Central memory CD8-positive, alpha-beta T cell (primary cell): ENCODE results near the gene CENPT.

Source experiments
- ATAC-seq: fragments of 150-1000 bp; cut with Tn5 transposase; replicated peaks from 2 replicates; pipeline ENCODE4 v1.10.0; 2022; ENCODE audit warnings: mild to moderate bottlenecking, moderate FRiP score, moderate number of reproducible peaks; ENCODE audit not compliant: poor library complexity, severe bottlenecking; ENCODE audit errors: extremely low read depth
- DNase-seq, 2 donors: peaks; one replicate each; pipeline ENCODE4 v3.0.0; 2021; ENCODE audit warnings: low spot score in 2 of 2
- H3K27ac Mint-ChIP-seq: one replicate; pipeline ENCODE4 v1.8.0; 2022; ENCODE audit warnings: low read depth, mild to moderate bottlenecking, moderate library complexity, mixed read lengths
- H3K27me3 Mint-ChIP-seq: one replicate; pipeline ENCODE4 v1.8.0; 2022; ENCODE audit warnings: mixed read lengths
- H3K36me3 Mint-ChIP-seq: one replicate; pipeline ENCODE4 v1.8.0; 2022; ENCODE audit warnings: mild to moderate bottlenecking, moderate library complexity, mixed read lengths; ENCODE audit not compliant: insufficient read depth
- H3K4me1 Mint-ChIP-seq: one replicate; pipeline ENCODE4 v1.8.0; 2022; ENCODE audit warnings: mixed read lengths
- H3K4me3 Mint-ChIP-seq: one replicate; pipeline ENCODE4 v1.8.0; 2022; ENCODE audit warnings: mild to moderate bottlenecking, moderate library complexity, mixed read lengths
- H3K9me3 Mint-ChIP-seq: one replicate; pipeline ENCODE4 v1.8.0; 2022; ENCODE audit warnings: mixed read lengths

CENPT gene, protein sequence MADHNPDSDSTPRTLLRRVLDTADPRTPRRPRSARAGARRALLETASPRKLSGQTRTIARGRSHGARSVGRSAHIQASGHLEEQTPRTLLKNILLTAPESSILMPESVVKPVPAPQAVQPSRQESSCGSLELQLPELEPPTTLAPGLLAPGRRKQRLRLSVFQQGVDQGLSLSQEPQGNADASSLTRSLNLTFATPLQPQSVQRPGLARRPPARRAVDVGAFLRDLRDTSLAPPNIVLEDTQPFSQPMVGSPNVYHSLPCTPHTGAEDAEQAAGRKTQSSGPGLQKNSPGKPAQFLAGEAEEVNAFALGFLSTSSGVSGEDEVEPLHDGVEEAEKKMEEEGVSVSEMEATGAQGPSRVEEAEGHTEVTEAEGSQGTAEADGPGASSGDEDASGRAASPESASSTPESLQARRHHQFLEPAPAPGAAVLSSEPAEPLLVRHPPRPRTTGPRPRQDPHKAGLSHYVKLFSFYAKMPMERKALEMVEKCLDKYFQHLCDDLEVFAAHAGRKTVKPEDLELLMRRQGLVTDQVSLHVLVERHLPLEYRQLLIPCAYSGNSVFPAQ

DNA sequence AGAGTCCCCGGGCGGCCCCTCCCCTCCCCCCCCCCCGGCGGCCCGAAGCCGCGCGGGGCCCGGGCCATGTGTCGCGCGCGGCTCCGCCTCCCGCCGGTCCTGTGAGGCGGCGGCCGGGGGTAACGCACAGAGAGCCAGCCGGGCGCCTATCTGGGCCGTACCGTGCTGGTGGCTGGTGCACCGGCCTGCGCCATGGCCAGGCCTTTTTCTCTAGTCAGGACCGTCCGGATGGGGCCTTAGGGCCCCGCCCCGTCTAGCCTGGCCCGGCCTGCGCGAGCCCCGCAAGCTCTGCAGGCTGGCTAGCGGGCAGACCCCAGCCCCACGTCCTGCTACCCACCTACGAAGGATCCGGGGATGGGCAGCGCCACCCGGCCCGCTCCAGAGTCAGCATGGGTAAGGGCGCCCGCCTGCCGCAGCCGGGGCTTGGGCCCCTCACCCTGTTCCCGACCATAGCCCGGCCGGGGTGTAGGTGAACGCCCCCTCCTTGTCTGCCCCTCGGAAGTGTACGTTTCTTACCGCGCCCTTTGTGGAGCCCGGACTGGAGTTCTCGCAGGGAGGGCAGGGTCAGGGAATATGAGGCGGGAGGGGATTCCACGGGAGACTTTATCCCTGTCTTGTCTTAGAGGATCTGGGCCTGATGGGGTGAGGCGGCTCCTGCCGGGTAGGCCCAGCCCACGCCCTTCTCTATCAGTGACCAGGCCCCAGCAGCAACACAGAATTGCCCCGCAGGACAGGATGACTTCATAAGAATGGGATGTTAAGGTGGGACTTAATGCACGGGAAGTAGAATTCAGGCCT, at the start of gene CENPT:
Gene CENPT (minus strand): TSS at position 630 of the 798 bp plus-strand sequence. CDS start 13,834 bp downstream, outside the sequence.
- H3K4me1 Mint-ChIP-seq = peaks cover 36% of the 10 kb centered on the region
- no peaks in the 10 kb centered on the region for H3K9me3 Mint-ChIP-seq
- no peaks in the 10 kb centered on the region for H3K27me3 Mint-ChIP-seq
- H3K36me3 Mint-ChIP-seq = peaks cover 9% of the 10 kb centered on the region
- ATAC-seq (peak; percentile 53), DNase-seq (no peak)
- peak within 1 kb of the TSS; percentile 82 for H3K4me3 Mint-ChIP-seq
- peak within 1 kb of the TSS; percentile 80 for H3K27ac Mint-ChIP-seq

DNA sequence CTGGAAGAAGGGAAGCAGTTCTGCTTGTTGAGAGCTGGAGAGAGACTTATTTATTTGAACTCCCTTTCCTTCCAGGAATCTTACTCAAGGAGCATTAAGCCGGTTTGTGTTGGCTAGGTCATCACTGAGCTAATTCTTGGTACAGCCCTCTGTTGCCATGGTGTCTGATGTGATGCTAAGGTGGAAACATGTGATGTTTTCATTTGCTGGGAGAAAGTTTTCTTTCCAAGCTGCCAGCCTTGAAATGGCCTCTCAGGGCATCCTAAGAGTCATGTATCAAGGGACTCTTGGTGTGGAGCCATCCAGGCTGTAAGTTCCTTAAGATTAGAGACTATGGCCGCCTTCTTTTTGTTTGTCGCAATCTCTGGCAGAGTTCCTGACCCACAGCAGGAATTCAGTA, 49.7 kb upstream of the CENPT start:
- Mint-ChIP-seq H3K4me1 (peaks cover 40% of the 10 kb centered on the region), H3K27ac (peak overlapping the region; percentile 44), H3K27me3 (no peaks in the 10 kb centered on the region), H3K4me3 (no peak overlapping the region), H3K36me3 (peaks cover 15% of the 10 kb centered on the region), H3K9me3 (no peaks in the 10 kb centered on the region)
- no peak for ATAC-seq
- no peak for DNase-seq

DNA sequence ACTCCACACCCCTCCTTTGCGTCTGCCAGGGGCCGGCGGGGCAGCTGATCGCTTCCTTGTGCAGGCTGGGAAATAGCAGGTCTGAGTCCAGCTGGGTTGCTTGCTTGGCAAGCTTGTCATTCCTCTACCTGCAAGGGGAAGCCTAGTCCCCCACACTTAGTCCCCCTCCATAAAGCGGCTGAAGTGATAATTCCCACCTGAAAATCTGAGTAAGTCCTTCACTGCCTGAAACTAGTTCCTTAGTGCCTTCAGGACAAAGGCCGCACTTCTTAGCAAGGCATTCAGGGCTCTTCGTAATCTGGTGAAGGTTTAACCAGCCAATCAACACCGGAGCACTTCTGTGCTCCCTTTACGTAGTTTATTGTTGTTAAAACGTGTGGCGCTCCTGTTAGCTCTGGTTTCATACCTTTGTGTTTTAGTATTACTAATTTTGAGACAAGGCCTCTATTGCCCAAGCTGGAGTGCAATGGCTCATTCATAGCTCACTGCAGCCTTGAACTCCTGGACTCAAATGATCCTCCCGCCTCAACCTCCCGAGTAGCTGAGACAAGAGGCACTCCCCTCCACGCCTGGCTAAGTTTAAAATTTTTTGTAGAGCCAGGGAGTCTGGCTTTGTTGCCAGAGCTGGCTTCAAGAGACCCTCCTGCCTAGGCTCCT, 46.4 kb upstream of the CENPT start:
- DNase-seq = no peak
- H3K36me3 Mint-ChIP-seq = peaks cover 14% of the 10 kb centered on the region
- peak overlapping the region; percentile 95 for H3K27ac Mint-ChIP-seq
- no peaks in the 10 kb centered on the region for H3K9me3 Mint-ChIP-seq
- H3K4me1 Mint-ChIP-seq = peaks cover 27% of the 10 kb centered on the region
- no peaks in the 10 kb centered on the region for H3K27me3 Mint-ChIP-seq
- peak overlapping the region; percentile 93 for H3K4me3 Mint-ChIP-seq
- peak; percentile 4 for ATAC-seq

DNA sequence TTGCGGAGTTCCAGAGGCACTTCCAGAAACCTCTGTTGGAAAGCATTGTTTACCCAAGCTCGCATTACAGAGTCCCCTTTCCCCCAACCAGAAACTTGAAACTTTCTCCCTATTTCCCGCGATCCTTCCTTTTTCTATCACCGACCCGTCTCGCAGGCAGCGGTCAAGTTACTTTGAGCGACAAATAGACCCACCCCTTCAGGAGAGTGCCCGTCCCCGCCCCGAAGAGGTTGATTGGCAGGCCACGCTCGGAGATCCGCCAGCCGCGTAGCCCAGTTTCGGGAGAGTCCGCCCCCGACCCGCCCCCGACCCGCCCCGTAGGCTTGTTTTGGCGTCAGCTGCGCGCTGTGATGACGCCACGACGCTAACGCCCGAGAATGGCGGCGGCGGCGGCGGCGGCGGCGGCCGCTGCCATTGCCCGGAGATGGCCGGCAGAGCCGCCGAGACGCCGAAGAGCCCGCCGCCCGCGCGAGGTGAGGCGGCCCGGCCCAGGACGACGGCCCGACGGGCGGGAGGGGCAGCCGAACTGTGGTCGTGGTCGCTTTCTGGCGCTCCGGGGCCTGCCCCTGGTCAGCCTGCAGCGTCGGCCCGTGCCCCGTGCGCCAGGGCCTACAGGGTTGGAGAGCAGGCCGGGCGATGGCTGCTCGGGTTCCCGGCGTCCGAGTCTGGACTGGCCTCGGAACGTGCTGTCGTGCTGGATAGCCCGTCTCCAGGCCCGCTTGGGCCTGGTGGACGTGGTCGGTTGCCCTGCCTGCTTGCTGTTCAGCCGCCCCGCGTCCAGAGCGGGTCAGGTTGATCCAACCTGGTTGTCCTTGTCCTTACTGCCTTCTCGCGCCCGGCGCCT, 45.6 kb upstream of the CENPT start, which contains the start of gene PSKH1:
Gene PSKH1 (plus strand): TSS at position 356 of the 844 bp plus-strand sequence. CDS start 15,496 bp downstream, outside the sequence.
- Mint-ChIP-seq H3K36me3 (peaks cover 13% of the 10 kb centered on the region), H3K27me3 (no peaks in the 10 kb centered on the region), H3K4me3 (peak within 1 kb of the TSS; percentile 93), H3K27ac (peak within 1 kb of the TSS; percentile 95), H3K4me1 (peaks cover 27% of the 10 kb centered on the region), H3K9me3 (no peaks in the 10 kb centered on the region)
- peak; percentile 79 to 83 for DNase-seq
- ATAC-seq = peak; percentile 99

DNA sequence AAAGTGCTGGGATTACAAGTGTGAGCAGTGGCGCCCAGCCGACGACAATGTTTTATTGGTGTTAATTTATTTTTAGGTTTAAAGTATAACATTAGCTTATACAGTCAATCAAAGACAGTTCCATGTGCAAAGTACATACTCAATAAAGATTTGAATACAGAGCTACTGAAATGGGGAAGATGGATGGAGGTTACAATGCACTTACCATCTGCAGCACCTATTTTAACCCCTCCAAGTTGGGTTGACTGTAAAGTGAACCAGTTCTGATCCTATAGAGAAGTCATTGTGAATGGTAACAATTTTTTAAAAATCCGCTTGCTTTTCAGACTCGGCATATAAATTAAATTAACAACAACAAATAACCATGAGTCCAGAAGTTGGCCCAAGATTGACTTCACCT, 44.9 kb upstream of the CENPT start:
- Mint-ChIP-seq H3K4me1 (peaks cover 25% of the 10 kb centered on the region), H3K27me3 (no peaks in the 10 kb centered on the region), H3K9me3 (no peaks in the 10 kb centered on the region), H3K27ac (peak overlapping the region; percentile 95), H3K4me3 (peak overlapping the region; percentile 93), H3K36me3 (peaks cover 13% of the 10 kb centered on the region)
- ATAC-seq (no peak), DNase-seq (no peak)

DNA sequence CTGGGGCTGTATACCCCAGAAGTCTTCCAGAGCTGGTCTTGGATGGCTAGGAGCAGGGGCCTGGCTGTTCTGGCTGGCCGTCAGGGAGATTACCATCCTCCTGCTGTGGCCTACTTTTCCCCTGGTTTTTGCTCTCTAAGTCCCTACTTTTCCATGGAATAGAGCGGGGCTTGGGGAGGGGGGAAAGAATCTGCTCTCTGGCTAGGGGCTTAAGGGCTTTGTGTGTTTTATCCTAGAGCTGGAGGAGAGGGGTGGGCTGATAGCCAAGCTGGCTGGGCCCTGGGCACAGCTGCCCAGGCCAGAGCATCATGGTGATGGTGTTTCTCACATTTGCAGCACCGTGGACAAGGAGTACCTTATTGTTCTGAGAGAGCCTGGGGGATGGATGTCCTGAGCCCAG, 40.8 kb upstream of the CENPT start:
- H3K4me3 Mint-ChIP-seq = no peak overlapping the region
- H3K27ac Mint-ChIP-seq = no peak overlapping the region
- peaks cover 11% of the 10 kb centered on the region for H3K4me1 Mint-ChIP-seq
- H3K27me3 Mint-ChIP-seq = no peaks in the 10 kb centered on the region
- H3K9me3 Mint-ChIP-seq = no peaks in the 10 kb centered on the region
- peaks cover 7% of the 10 kb centered on the region for H3K36me3 Mint-ChIP-seq
- ATAC-seq = no peak
- DNase-seq = no peak

DNA sequence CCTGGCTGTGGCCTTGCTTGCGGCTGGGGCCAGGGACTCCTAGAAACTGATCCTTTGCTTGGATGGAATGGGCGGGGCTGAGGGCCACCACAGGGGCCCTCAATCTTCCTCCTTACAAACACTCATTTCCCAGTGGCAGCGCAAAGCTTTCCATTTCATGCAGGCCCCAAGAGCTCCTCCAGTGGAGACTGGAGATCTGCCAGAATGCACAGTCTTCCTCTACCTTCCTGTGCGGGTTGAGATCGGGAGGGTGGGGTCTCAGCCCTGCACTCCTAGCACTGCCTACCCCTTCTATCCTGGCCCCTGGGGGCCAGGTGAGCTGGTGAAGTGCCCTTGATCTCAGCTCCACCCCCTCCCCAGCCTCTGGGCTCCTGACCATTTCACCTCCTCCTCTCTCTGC, 38.9 kb upstream of the CENPT start:
- H3K27ac Mint-ChIP-seq = no peak overlapping the region
- DNase-seq (no peak), ATAC-seq (no peak)
- no peaks in the 10 kb centered on the region for H3K9me3 Mint-ChIP-seq
- H3K36me3 Mint-ChIP-seq = peaks cover 8% of the 10 kb centered on the region
- no peak overlapping the region for H3K4me3 Mint-ChIP-seq
- H3K4me1 Mint-ChIP-seq = peaks cover 9% of the 10 kb centered on the region
- no peaks in the 10 kb centered on the region for H3K27me3 Mint-ChIP-seq

DNA sequence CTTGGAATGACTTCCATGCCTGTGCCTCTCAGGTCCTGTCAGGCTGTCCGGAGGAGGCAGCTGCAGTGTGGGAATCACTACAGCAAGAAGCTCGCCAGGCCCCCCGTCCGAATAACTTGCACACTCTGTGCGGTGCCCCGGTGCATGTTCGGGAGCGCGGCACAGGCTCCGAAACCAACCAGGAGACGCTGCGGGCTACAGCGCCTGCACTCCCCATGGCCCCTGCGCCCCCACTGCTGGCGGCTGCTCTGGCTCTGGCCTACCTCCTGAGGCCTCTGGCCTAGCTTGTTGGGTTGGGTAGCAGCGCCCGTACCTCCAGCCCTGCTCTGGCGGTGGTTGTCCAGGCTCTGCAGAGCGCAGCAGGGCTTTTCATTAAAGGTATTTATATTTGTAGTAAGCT, 38.5 kb upstream of the CENPT start:
- DNase-seq (no peak), ATAC-seq (no peak)
- H3K36me3 Mint-ChIP-seq = peaks cover 8% of the 10 kb centered on the region
- no peaks in the 10 kb centered on the region for H3K27me3 Mint-ChIP-seq
- H3K9me3 Mint-ChIP-seq = no peaks in the 10 kb centered on the region
- H3K4me1 Mint-ChIP-seq = peaks cover 9% of the 10 kb centered on the region
- H3K4me3 Mint-ChIP-seq = no peak overlapping the region
- no peak overlapping the region for H3K27ac Mint-ChIP-seq

DNA sequence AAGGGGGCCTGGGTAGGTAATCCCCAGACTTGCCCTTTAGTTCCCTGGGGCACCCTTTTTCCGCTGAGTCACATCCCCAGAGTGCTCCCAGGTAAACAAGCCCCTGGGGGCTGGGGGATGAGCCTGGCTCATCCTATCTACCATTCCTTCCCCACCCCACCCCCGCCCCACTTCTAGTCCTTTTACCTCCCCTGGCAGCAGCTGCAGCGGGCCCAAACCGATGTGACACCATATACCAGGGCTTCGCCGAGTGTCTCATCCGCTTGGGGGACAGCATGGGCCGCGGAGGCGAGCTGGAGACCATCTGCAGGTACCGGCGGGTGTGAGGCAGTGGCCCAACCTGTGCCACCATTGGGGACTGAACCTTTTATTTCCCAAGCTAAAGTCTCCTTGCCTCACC, 38.1 kb upstream of the CENPT start:
- Mint-ChIP-seq H3K27ac (no peak overlapping the region), H3K9me3 (no peaks in the 10 kb centered on the region), H3K27me3 (no peaks in the 10 kb centered on the region), H3K4me3 (no peak overlapping the region), H3K36me3 (peaks cover 11% of the 10 kb centered on the region), H3K4me1 (peaks cover 9% of the 10 kb centered on the region)
- no peak for ATAC-seq
- DNase-seq = no peak

DNA sequence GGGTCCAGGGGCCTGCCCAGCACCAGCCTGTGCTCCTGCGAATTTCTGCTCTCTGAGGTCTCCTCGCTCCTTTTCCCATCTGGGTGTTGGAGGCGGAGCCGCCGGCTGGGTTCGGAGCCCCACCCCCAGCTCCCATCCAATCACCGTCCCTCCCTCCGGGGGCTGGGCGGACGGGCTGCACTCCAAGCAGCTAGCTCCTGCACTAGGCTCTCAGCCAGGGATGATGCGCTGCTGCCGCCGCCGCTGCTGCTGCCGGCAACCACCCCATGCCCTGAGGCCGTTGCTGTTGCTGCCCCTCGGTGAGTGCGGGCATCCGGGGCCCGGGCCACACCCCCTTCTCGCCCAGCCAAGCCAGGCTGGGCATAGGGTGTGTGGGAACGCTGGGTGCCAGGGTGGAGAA, 37.2 kb upstream of the CENPT start, which contains the start of gene NRN1L:
Gene NRN1L (plus strand): TSS at position 202 of the 400 bp plus-strand sequence. CDS start 19 bp downstream, at position 221.
- H3K4me1 Mint-ChIP-seq = peaks cover 9% of the 10 kb centered on the region
- ATAC-seq (no peak), DNase-seq (no peak)
- peaks cover 15% of the 10 kb centered on the region for H3K36me3 Mint-ChIP-seq
- H3K27me3 Mint-ChIP-seq = no peaks in the 10 kb centered on the region
- H3K9me3 Mint-ChIP-seq = no peaks in the 10 kb centered on the region
- H3K4me3 Mint-ChIP-seq = no peak within 1 kb of the TSS
- H3K27ac Mint-ChIP-seq = no peak within 1 kb of the TSS

DNA sequence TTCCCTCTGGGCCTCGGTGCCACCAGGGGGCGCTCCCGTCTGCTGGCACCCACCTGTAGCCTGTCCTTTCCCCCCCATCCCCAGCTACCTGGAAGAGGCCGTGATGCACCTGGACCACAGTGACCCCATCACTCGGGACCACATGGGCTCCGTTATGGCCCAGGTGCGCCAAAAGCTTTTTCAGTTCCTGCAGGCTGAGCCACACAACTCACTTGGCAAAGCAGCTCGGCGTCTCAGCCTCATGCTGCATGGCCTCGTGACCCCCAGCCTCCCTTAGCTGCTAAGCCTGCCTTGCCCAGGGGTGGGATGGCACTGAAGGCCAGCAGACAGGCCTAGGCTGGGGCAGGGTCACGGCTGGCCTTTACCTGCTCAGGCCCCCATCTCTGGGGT, 36.4 kb upstream of the CENPT start:
- H3K27ac Mint-ChIP-seq = no peak overlapping the region
- peaks cover 9% of the 10 kb centered on the region for H3K4me1 Mint-ChIP-seq
- H3K27me3 Mint-ChIP-seq = no peaks in the 10 kb centered on the region
- H3K9me3 Mint-ChIP-seq = no peaks in the 10 kb centered on the region
- H3K36me3 Mint-ChIP-seq = peaks cover 19% of the 10 kb centered on the region
- ATAC-seq (peak; percentile 78), DNase-seq (peak; percentile 50 to 71)
- no peak overlapping the region for H3K4me3 Mint-ChIP-seq
